ENCODE measurements around the gene CHST10.

GRCh38 chr2:100446696-100447095, 29.2 kb upstream of the CHST10 start:
- no peak for TF ChIP-seq SUZ12 (IDR thresholded peaks at IDR 0.05; ENCODE audit: extremely low read depth, insufficient read depth, insufficient read length)
- no peak for TF ChIP-seq YY1 (IDR thresholded peaks at IDR 0.05; ENCODE audit: insufficient read depth, insufficient read length)
